Activated CD4-positive, CD25-positive, alpha-beta regulatory T cell (primary cell): Measurements from ENCODE around the gene C20orf141.

ENCODE experiments used
- DNase-seq, 4 experiments: peaks; one replicate each; lab custom pipeline; 2025; lab: John Stamatoyannopoulos, UW

C20orf141 gene

GRCh38 chr20:2849529-2849928 lies 34.7 kb downstream of the C20orf141 start:
- no peak for DNase-seq

- no peak for DNase-seq
These were observed 36.3 kb downstream of the C20orf141 start for GRCh38 chr20:2851086-2851485.

GRCh38 chr20:2858591-2858990 lies 43.8 kb downstream of the C20orf141 start:
- DNase-seq, result no peak

- no peak for DNase-seq
These were observed 44.7 kb downstream of the C20orf141 start for GRCh38 chr20:2859330-2860121.

GRCh38 chr20:2864626-2865025 lies 49.8 kb downstream of the C20orf141 start:
- DNase-seq, result no peak

- DNase-seq, result no peak
These were observed 50.3 kb downstream of the C20orf141 start for GRCh38 chr20:2865101-2865500.
